ENCODE measurements around the gene CTSZ. TPM values are rescaled to one million over a fixed set of nuclear protein-coding genes. Genes with fewer than 3 reads are reported as not detected.

CTSZ gene
- polyA plus RNA-seq, 3 donors, result 62.6 to 755 (median 86.4) TPM

GRCh38 chr20:59044295-59044694 is 37.2 kb upstream of the CTSZ start:
- H2AFZ ChIP-seq (ENCODE audit: insufficient read depth, low read depth, low read length, poor library complexity, severe bottlenecking), result no peak overlapping the region

GRCh38 chr20:59043698-59044097 is 36.6 kb upstream of the CTSZ start:
- H3K27me3 ChIP-seq (ENCODE audit: control insufficient read depth in 2 of 2, insufficient read depth in 2 of 2, low read length in 2 of 2), result no peaks in the 10 kb centered on the region
- Mint-ChIP-seq H3K27ac (peak overlapping the region in 2 of 7 donors; percentile 72 to 85), H3K9me3 (no peaks in the 10 kb centered on the region), H3K4me1 (peaks cover 43% of the 10 kb centered on the region), H3K27me3 (ENCODE audit: low read depth in 3 of 3) (peaks cover 0 to 2% (median 2%) of the 10 kb centered on the region in 3 donors), H3K4me3 (peak overlapping the region; percentile 71 to 87), H3K36me3 (peaks cover 12 to 14% of the 10 kb centered on the region in 2 donors)
- no CpG with 5 or more reads among the region's 3 CpGs for WGBS (ENCODE audit: insufficient coverage)
- DNase-seq, result peak in 2 of 3 donors; percentile 4 to 31
- H3K36me3 ChIP-seq (replicated peaks in 1 of 2; ENCODE audit: control insufficient read depth in 1 of 2, insufficient read depth in 2 of 2, low read length in 2 of 2), result peaks cover 0 to 12% of the 10 kb centered on the region in 2 donors
- TF ChIP-seq CTCF (IDR thresholded peaks at IDR 0.05), result no peak
- intact Hi-C loops (cut with micrococcal nuclease), result loop anchor here in 1 of 2 donors (5.0 to 10.0 kb wide), 2 partner anchors 146 to 389 kb away; partner anchors contain the start of gene STX16
- H3K4me2 ChIP-seq (replicated peaks; ENCODE audit: extremely low read depth, low read length, poor library complexity, severe bottlenecking), result no peak overlapping the region
- H3K4me1 ChIP-seq (ENCODE audit: control insufficient read depth in 1 of 2, insufficient read depth in 2 of 2, low read length in 2 of 2), result peaks cover 21 to 35% of the 10 kb centered on the region in 2 donors
- peak overlapping the region; percentile 76 for H2AFZ ChIP-seq (ENCODE audit: insufficient read depth, low read depth, low read length, poor library complexity, severe bottlenecking)
- H4K20me1 ChIP-seq (ENCODE audit: insufficient read depth, low read length), result peaks cover 28% of the 10 kb centered on the region
- H3K27ac ChIP-seq (ENCODE audit: low read depth in 1 of 2, low read length in 2 of 2), result no peak overlapping the region
- H3K9me3 ChIP-seq (replicated peaks in 1 of 2; ENCODE audit: control insufficient read depth in 1 of 2, insufficient read depth in 1 of 2, low read length in 2 of 2), result no peaks in the 10 kb centered on the region
- peaks cover 40% of the 10 kb centered on the region for H3K79me2 ChIP-seq (ENCODE audit: insufficient read depth, low read length)
- H3K4me3 ChIP-seq (replicated peaks in 1 of 3; ENCODE audit: low read depth in 2 of 3, low read length in 3 of 3), result no peak overlapping the region
- H3K9ac ChIP-seq (ENCODE audit: insufficient read depth, low read length, poor library complexity, severe bottlenecking), result no peak overlapping the region

More at GRCh38 chr20:59044295-59044694, 37.2 kb upstream of the CTSZ start:
- Histone ChIP-seq H3K9me3 (replicated peaks in 1 of 2; ENCODE audit: control insufficient read depth in 1 of 2, insufficient read depth in 1 of 2, low read length in 2 of 2) (no peaks in the 10 kb centered on the region), H3K27ac (ENCODE audit: low read depth in 1 of 2, low read length in 2 of 2) (no peak overlapping the region), H3K36me3 (replicated peaks in 1 of 2; ENCODE audit: control insufficient read depth in 1 of 2, insufficient read depth in 2 of 2, low read length in 2 of 2) (peaks cover 0 to 12% of the 10 kb centered on the region in 2 donors), H3K4me3 (replicated peaks in 1 of 3; ENCODE audit: low read depth in 2 of 3, low read length in 3 of 3) (no peak overlapping the region), H3K79me2 (ENCODE audit: insufficient read depth, low read length) (peaks cover 34% of the 10 kb centered on the region), H3K9ac (ENCODE audit: insufficient read depth, low read length, poor library complexity, severe bottlenecking) (no peak overlapping the region), H3K4me2 (replicated peaks; ENCODE audit: extremely low read depth, low read length, poor library complexity, severe bottlenecking) (no peak overlapping the region), H3K27me3 (ENCODE audit: control insufficient read depth in 2 of 2, insufficient read depth in 2 of 2, low read length in 2 of 2) (peaks cover 0 to under 1% of the 10 kb centered on the region in 2 donors), H3K4me1 (ENCODE audit: control insufficient read depth in 1 of 2, insufficient read depth in 2 of 2, low read length in 2 of 2) (peaks cover 21 to 35% of the 10 kb centered on the region in 2 donors), H4K20me1 (ENCODE audit: insufficient read depth, low read length) (peaks cover 24% of the 10 kb centered on the region)
- no peaks in the 10 kb centered on the region for H3K9me3 Mint-ChIP-seq
- no peak for DNase-seq
- no peak overlapping the region for H3K27ac Mint-ChIP-seq
- H3K4me3 Mint-ChIP-seq, result no peak overlapping the region
- intact Hi-C loops (cut with micrococcal nuclease), result loop anchor here in 1 of 2 donors (5.0 to 10.0 kb wide), 2 partner anchors 147 to 389 kb away; partner anchors contain the start of gene STX16
- TF ChIP-seq CTCF (IDR thresholded peaks at IDR 0.05), result no peak
- WGBS (ENCODE audit: insufficient coverage), result no CpG with 5 or more reads among the region's 3 CpGs
- peaks cover 3 to 4% (median 3%) of the 10 kb centered on the region in 3 donors for H3K27me3 Mint-ChIP-seq (ENCODE audit: low read depth in 3 of 3)
- peaks cover 43% of the 10 kb centered on the region for H3K4me1 Mint-ChIP-seq
- H3K36me3 Mint-ChIP-seq, result peaks cover 12 to 14% of the 10 kb centered on the region in 2 donors

Measured in CD14-positive monocyte (primary cell).